Measurements from ENCODE around the gene ZFAND2A. TPM values are rescaled to one million over a fixed set of nuclear protein-coding genes. Genes with fewer than 3 reads are reported as not detected.

The ZFAND2A gene
- total RNA-seq, 1 donor from 2014 or later: 19.9 TPM

DNA sequence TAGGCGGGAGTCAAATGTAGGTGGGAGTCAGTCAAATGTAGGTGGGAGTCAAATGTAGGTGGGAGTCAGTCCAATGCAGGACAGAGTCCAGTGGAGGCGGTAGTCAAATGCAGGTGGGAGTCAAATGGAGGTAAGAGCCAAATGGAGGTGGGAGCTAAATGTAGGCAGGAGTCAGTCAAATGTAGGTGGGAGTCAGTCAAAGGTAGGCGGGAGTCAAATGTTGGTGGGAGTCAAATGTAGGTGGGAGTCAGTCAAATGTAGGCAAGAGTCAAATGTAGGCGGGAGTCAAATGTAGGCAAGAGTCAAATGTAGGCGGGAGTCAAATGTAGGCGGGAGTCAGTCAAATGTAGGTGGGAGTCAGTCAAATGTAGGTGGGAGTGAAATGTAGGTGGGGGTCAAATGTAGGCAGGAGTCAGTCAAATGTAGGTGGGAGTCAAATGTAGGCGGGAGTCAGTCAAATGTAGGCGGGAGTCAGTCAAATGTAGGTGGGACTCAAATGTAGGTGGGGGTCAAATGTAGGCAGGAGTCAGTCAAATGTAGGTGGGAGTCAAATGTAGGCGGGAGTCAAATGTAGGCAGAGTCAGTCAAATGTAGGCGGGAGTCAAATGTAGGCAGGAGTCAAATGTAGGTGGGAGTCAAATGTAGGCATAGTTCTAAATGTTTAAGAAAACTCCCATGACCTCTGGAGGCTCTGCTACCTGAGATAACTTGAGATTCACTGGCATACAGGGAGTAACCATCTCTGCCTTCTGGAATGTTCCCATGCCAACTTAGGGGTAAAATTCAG, 30.2 kb upstream of the ZFAND2A start:
- TF ChIP-seq, protein P1, sequence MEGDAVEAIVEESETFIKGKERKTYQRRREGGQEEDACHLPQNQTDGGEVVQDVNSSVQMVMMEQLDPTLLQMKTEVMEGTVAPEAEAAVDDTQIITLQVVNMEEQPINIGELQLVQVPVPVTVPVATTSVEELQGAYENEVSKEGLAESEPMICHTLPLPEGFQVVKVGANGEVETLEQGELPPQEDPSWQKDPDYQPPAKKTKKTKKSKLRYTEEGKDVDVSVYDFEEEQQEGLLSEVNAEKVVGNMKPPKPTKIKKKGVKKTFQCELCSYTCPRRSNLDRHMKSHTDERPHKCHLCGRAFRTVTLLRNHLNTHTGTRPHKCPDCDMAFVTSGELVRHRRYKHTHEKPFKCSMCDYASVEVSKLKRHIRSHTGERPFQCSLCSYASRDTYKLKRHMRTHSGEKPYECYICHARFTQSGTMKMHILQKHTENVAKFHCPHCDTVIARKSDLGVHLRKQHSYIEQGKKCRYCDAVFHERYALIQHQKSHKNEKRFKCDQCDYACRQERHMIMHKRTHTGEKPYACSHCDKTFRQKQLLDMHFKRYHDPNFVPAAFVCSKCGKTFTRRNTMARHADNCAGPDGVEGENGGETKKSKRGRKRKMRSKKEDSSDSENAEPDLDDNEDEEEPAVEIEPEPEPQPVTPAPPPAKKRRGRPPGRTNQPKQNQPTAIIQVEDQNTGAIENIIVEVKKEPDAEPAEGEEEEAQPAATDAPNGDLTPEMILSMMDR (IDR thresholded peaks at IDR 0.05): no peak
- ATAC-seq (no peak), DNase-seq (no peak)
- intact Hi-C loops (cut with DNase I): no loop called here
- Histone ChIP-seq H3K4me3 (no peak overlapping the region), H3K36me3 (no peaks in the 10 kb centered on the region), H3K4me1 (no peaks in the 10 kb centered on the region), H3K9me3 (no peaks in the 10 kb centered on the region), H3K27ac (no peak overlapping the region), H3K27me3 (peaks cover 38% of the 10 kb centered on the region)

DNA sequence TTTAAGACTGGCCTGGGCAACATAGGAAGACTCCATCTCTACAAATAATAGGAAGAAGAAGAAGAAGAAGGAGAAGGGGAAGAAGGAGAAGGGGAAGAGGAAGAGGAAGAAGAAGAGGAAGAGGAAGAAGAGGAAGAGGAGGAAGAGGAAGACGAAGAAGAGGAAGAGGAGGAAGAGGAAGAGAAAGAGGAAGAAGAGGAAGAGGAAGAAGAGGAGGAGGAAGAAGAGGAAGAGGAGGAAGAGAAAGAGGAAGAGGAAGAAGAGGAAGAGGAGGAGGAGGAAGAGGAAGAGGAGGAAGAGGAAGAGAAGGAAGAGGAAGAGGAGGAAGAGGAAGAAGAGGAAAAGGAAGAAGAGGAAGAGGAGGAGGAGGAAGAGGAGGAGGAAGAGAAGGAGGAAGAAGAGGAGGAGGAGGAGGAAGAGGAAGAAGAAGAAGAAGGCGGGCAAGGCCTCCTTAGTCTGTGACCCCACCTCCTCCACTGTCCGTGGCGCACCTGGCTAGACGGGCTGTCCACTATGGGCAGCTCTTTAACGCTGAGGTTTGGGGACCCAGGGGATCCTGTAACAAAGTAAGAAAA, 28.8 kb upstream of the ZFAND2A start:
- Histone ChIP-seq H3K9me3 (no peaks in the 10 kb centered on the region), H3K27me3 (peaks cover 31% of the 10 kb centered on the region), H3K4me1 (no peaks in the 10 kb centered on the region), H3K36me3 (no peaks in the 10 kb centered on the region), H3K4me3 (no peak overlapping the region), H3K27ac (no peak overlapping the region)
- ATAC-seq (no peak), DNase-seq (no peak)
- TF ChIP-seq, protein P1 (IDR thresholded peaks at IDR 0.05): no peak
- intact Hi-C loops (cut with DNase I): no loop called here

DNA sequence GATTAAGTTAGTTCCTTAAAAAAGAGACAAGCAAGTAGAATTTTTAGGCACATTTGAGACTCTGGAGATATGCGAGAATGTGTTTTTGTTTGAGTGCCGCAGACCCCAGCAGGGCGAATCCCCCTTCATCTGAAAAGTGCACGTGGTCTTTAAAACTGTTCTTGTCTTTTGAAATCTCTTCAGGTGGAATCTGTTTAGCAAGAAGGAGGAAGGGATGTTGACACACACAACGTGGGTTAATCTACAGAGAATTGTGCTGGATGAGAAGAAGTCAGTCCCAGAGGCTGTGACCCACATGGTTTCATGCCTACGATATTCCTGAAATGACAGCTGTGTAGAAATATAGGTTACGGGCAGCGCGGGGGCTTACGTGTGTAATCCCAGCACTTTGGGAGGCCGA, 27.1 kb upstream of the ZFAND2A start:
- ATAC-seq: no peak
- H3K4me3 ChIP-seq: no peak overlapping the region
- TF ChIP-seq, protein P1 (IDR thresholded peaks at IDR 0.05): no peak
- no peak for DNase-seq
- H3K27me3 ChIP-seq: peaks cover 20% of the 10 kb centered on the region
- H3K27ac ChIP-seq: no peak overlapping the region
- no peaks in the 10 kb centered on the region for H3K4me1 ChIP-seq
- intact Hi-C loops (cut with DNase I): no loop called here
- no peaks in the 10 kb centered on the region for H3K9me3 ChIP-seq
- no peaks in the 10 kb centered on the region for H3K36me3 ChIP-seq

DNA sequence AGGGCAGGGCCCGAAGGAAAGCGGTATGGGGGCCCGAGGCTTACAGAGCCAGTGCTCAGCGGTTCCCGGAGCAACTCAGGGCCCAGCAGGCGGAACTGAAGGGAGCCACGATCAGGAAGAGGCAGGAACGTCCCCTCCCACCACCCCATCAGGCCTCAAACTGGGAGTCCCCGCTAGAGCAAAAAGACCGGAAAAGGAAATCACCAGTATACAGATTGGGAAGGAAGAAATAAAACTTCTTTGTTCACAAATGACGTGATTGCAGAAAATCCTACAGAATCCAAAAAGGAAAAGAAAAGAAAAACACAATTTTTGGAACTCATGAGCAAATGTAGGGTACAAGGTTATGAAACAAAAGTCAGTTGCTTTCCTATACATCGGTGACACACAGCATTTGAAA, 21.6 kb upstream of the ZFAND2A start:
- ATAC-seq: no peak
- DNase-seq: no peak
- H3K4me1 ChIP-seq: peaks cover under 1% of the 10 kb centered on the region
- no peak overlapping the region for H3K4me3 ChIP-seq
- TF ChIP-seq, protein P1 (IDR thresholded peaks at IDR 0.05): no peak
- H3K27ac ChIP-seq: no peak overlapping the region
- H3K27me3 ChIP-seq: peaks cover 20% of the 10 kb centered on the region
- H3K36me3 ChIP-seq: no peaks in the 10 kb centered on the region
- H3K9me3 ChIP-seq: no peaks in the 10 kb centered on the region
- intact Hi-C loops (cut with DNase I): no loop called here

DNA sequence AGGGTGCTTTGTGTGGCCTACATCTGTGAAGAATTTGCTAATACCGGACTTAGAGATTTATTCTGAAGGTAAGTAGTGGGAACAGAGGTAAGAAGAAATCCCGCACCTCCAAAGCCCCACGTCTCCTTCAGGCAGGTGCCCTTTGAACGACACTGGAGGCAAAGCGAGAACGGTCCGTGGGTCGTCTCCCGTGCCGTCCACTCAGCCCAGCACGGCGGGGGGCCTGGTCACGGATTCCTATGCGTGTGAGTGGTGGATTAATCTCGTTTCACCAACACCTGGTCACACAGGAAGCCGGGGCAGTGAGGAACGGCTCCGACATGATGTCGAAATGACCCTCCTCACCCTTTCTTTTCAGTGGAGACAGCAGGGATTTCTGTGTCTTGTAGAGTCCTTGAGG, 21.0 kb upstream of the ZFAND2A start:
- TF ChIP-seq, protein P1 (IDR thresholded peaks at IDR 0.05): no peak
- peaks cover 15% of the 10 kb centered on the region for H3K27me3 ChIP-seq
- H3K4me1 ChIP-seq: peaks cover 7% of the 10 kb centered on the region
- H3K27ac ChIP-seq: no peak overlapping the region
- intact Hi-C loops (cut with DNase I): no loop called here
- no peaks in the 10 kb centered on the region for H3K9me3 ChIP-seq
- no peak overlapping the region for H3K4me3 ChIP-seq
- no peak for ATAC-seq
- DNase-seq: no peak
- H3K36me3 ChIP-seq: no peaks in the 10 kb centered on the region

Data from upper lobe of right lung (tissue), 1 donor.